Measurements from ENCODE around the gene POU2F1. TPM values are rescaled to one million over a fixed set of nuclear protein-coding genes. Genes with fewer than 3 reads are reported as not detected.

The POU2F1 gene
- total and polyA plus RNA-seq, 2 donors (not counting 3 experiments of a cell fraction or from before 2014, with no cell fraction given): 6.0 to 12.9 TPM

GRCh38 chr1:167473761-167474160, 253.1 kb downstream of the POU2F1 start:
- H3K4me2 ChIP-seq (ENCODE audit: insufficient read depth, low read length): no peak overlapping the region
- H2AFZ ChIP-seq (ENCODE audit: low read depth, low read length): no peak overlapping the region
- dilution Hi-C loops (cut with MboI; ENCODE audit: extremely low pct_ligation_motif_present, low sequenced_read_pairs): no loop called here
- H3K4me1 ChIP-seq (ENCODE audit: control insufficient read depth, extremely low read depth, insufficient read depth, low read length): no peaks in the 10 kb centered on the region
- POLR2A ChIA-PET: no interaction called here
- H3K9ac ChIP-seq (replicated peaks; ENCODE audit: extremely low read depth, insufficient read depth, low read length): no peak overlapping the region
- FAIRE-seq: no peak
- CTCF ChIA-PET: no interaction called here
- DNase-seq (ENCODE audit: low read depth, low spot score): no peak
- H3K27me3 ChIP-seq (ENCODE audit: control insufficient read depth in 2 of 2, insufficient read depth in 2 of 2, low read length in 2 of 2): peaks cover 0 to 1% of the 10 kb centered on the region in 2 experiments
- TF ChIP-seq POLR2A (IDR thresholded peaks at IDR 0.05; ENCODE audit: low read depth, low read length): no peak
- TF ChIP-seq POLR2AphosphoS5 (IDR thresholded peaks at IDR 0.05; ENCODE audit: insufficient read depth, low read depth, low read length): no peak
- no peak for TF ChIP-seq JUN (IDR thresholded peaks at IDR 0.05; ENCODE audit: borderline replicate concordance, insufficient read depth, insufficient read length, low read depth)
- TF ChIP-seq MAX (IDR thresholded peaks at IDR 0.05; ENCODE audit: insufficient read depth, insufficient read length): no peak
- TF ChIP-seq MYC (IDR thresholded peaks at IDR 0.05; ENCODE audit: low read depth, low read length): no peak
- TF ChIP-seq EZH2 (IDR thresholded peaks at IDR 0.05; ENCODE audit: borderline replicate concordance, low read depth, low read length, severe bottlenecking): no peak
- no peak for TF ChIP-seq GATA2 (IDR thresholded peaks at IDR 0.05; ENCODE audit: insufficient read depth, insufficient read length, low read depth, low read length)
- TF ChIP-seq CTCF (IDR thresholded peaks at IDR 0.05; ENCODE audit: extremely low read depth in 1 of 2, insufficient read depth in 1 of 2, low read depth in 1 of 2, low read length in 2 of 2): no peak
- TF ChIP-seq FOS (IDR thresholded peaks at IDR 0.05; ENCODE audit: borderline replicate concordance, insufficient read depth, low read length): no peak
- intact Hi-C loops (cut with micrococcal nuclease): no loop called here
- H3K9me1 ChIP-seq (replicated peaks; ENCODE audit: control insufficient read depth, extremely low read depth, insufficient read depth, low read length): no peaks in the 10 kb centered on the region
- no TSS peak for BruUV-seq (replicated peaks)
- no peaks in the 10 kb centered on the region for H4K20me1 ChIP-seq (replicated peaks; ENCODE audit: control insufficient read depth, extremely low read depth, insufficient read depth, low read length)
- H3K27ac ChIP-seq (ENCODE audit: insufficient read depth, low read depth, low read length): no peak overlapping the region
- H3K36me3 ChIP-seq (ENCODE audit: control insufficient read depth in 2 of 2, extremely low read depth in 1 of 2, insufficient read depth in 2 of 2, low read length in 2 of 2): no peaks in the 10 kb centered on the region
- H3K4me3 ChIP-seq (replicated peaks in 1 of 3; ENCODE audit: insufficient read depth in 1 of 3, low read depth in 1 of 3, low read length in 3 of 3): no peak overlapping the region
- H3K9me3 ChIP-seq (replicated peaks; ENCODE audit: control insufficient read depth, insufficient read depth, low read length): no peaks in the 10 kb centered on the region
- no peaks in the 10 kb centered on the region for H3K79me2 ChIP-seq (ENCODE audit: control insufficient read depth, insufficient read depth, low read length)
